Upper lobe of left lung (tissue), 4 donors: Measurements from ENCODE around the gene HS6ST1.

ENCODE experiments used
- CTCF ChIP-seq, 6 experiments: fragments of 450-650 bp in 4 of 6; fragments of 200-600 bp in 2 of 6; sonication (generic) in 2 of 6; IDR thresholded peaks; one replicate each; pipeline ENCODE4 v1.5.1; 2016 to 2019; ENCODE audit warnings: antibody characterized with exemption in 6 of 6
- EP300 ChIP-seq, 4 donors: sonication (generic); formaldehyde crosslinking; IDR thresholded peaks; one replicate each; pipeline ENCODE4 v1.5.1; 2017; ENCODE audit warnings: antibody characterized with exemption in 4 of 4, control low read depth in 2 of 4
- POLR2A ChIP-seq, 4 donors: fragments of 450-650 bp; IDR thresholded peaks; one replicate each; pipeline ENCODE4 v1.5.1; 2016 to 2017; ENCODE audit warnings: antibody characterized with exemption in 4 of 4, mild to moderate bottlenecking in 2 of 4
- POLR2AphosphoS5 ChIP-seq, 2 donors: sonication (generic); formaldehyde crosslinking; IDR thresholded peaks; one replicate each; pipeline ENCODE4 v1.5.1; 2017; ENCODE audit warnings: antibody characterized with exemption in 2 of 2

- TF ChIP-seq CTCF (IDR thresholded peaks at IDR 0.05) (no peak), POLR2A (IDR thresholded peaks at IDR 0.05) (no peak), POLR2AphosphoS5 (IDR thresholded peaks at IDR 0.05) (no peak), EP300 (IDR thresholded peaks at IDR 0.05) (no peak)
Observed at GRCh38 chr2:128314348-128315121, 4.1 kb downstream of the HS6ST1 start.
